Thyroid gland (tissue), 4 donors: ENCODE results near the gene CHCHD5.

Source experiments
- CTCF ChIP-seq, 6 experiments: fragments of 200-600 bp in 3 of 6; fragments of 450-650 bp in 3 of 6; sonication (generic) in 3 of 6; IDR thresholded peaks; one replicate each; pipeline ENCODE4 v1.5.1; 2016 to 2019; ENCODE audit warnings: antibody characterized with exemption in 6 of 6, mild to moderate bottlenecking in 2 of 6, inconsistent platforms in 1 of 6, moderate library complexity in 1 of 6
- POLR2A ChIP-seq, 2 donors: fragments of 450-650 bp; IDR thresholded peaks; one replicate each; pipeline ENCODE4 v1.6.1; 2017; ENCODE audit warnings: antibody characterized with exemption in 2 of 2, mild to moderate bottlenecking in 2 of 2, moderate library complexity in 1 of 2

GRCh38 chr2:112629823-112630222, 45.4 kb downstream of the CHCHD5 start:
- TF ChIP-seq CTCF (IDR thresholded peaks at IDR 0.05) (no peak), POLR2A (IDR thresholded peaks at IDR 0.05) (no peak)
